HepG2 (cell line): ENCODE measurements around the gene CADPS. TPM values are rescaled to one million over a fixed set of nuclear protein-coding genes. Genes with fewer than 3 reads are reported as not detected.

Experiments
- polyA plus RNA-seq, 8 experiments: library from polyadenylated mRNA; depleted of rRNA in 3 of 8; stranded (reverse) in 7 of 8; unstranded in 1 of 8; fragments of >200 nt; fragmentation: Illumina TruSeq in 4 of 8; extraction: Trizol in 4 of 8; gene quantifications; 2 replicates each; pipeline versions ENCODE4 v1.2.1 to v1.2.3, GENCODE V29; 2011 to 2016; ENCODE audit warnings: low read depth in 4 of 8, missing spikeins in 1 of 8, mixed read lengths in 1 of 8; ENCODE audit not compliant: insufficient read depth in 1 of 8
- small RNA-seq, 3 experiments: library from RNA; depleted of rRNA; stranded (forward); fragments of <200 nt; gene quantifications; one replicate each; pipeline ENCODE3, GENCODE V24; 2012; ENCODE audit warnings: low read depth in 2 of 3, low replicate concordance in 1 of 3; ENCODE audit not compliant: insufficient read length in 3 of 3, insufficient read depth in 2 of 3
- total RNA-seq, 5 experiments: library from RNA; depleted of rRNA; stranded (reverse); fragments of >200 nt; fragmentation: Illumina TruSeq; extraction: Trizol; gene quantifications; 2 replicates each; pipeline ENCODE4 v1.2.3, GENCODE V29; 2016; ENCODE audit warnings: low read depth in 1 of 5

Gene CADPS
- total and polyA plus RNA-seq, 2 of the 13 experiments (the other 11 are each of a cell fraction or from before 2014, with no cell fraction given) = not detected

Small RNA genes lying within 50 kb of the gene (small RNA-seq; reads per million reads assigned to genes)
- gene RN7SL863P = 0 reads per million in 3 experiments
- gene RNU6-139P = 0 reads per million in 3 experiments
